ENCODE results near the gene CLRN3.

- TF ChIP-seq, protein P1, sequence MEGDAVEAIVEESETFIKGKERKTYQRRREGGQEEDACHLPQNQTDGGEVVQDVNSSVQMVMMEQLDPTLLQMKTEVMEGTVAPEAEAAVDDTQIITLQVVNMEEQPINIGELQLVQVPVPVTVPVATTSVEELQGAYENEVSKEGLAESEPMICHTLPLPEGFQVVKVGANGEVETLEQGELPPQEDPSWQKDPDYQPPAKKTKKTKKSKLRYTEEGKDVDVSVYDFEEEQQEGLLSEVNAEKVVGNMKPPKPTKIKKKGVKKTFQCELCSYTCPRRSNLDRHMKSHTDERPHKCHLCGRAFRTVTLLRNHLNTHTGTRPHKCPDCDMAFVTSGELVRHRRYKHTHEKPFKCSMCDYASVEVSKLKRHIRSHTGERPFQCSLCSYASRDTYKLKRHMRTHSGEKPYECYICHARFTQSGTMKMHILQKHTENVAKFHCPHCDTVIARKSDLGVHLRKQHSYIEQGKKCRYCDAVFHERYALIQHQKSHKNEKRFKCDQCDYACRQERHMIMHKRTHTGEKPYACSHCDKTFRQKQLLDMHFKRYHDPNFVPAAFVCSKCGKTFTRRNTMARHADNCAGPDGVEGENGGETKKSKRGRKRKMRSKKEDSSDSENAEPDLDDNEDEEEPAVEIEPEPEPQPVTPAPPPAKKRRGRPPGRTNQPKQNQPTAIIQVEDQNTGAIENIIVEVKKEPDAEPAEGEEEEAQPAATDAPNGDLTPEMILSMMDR (IDR thresholded peaks at IDR 0.05): no peak
- TF ChIP-seq POLR2A (IDR thresholded peaks at IDR 0.05): no peak
These were observed 22.6 kb upstream of the CLRN3 start for GRCh38 chr10:127915324-127915723.
